DND-41 (cell line): ENCODE data around the gene MSL2.

Source experiments
- ATAC-seq: fragments of 200-7000 bp; cut with Tn5 transposase; 3 replicates; pipeline ENCODE4 v1.9.1; 2021; ENCODE audit warnings: low read depth; ENCODE audit not compliant: insufficient read depth
- DNase-seq: peaks from one replicate; pipeline ENCODE4 v3.0.0-alpha.2; 2020
- H2AFZ ChIP-seq: 2 replicates; pipeline ENCODE4 v1.6.0; 2012; ENCODE audit warnings: low read depth, low read length
- H3K27ac ChIP-seq: 2 replicates; pipeline ENCODE4 v1.5.1; 2012; ENCODE audit warnings: low read length, inconsistent platforms
- H3K27me3 ChIP-seq: fragments of 200-600 bp; sonication (generic); 2 replicates; pipeline ENCODE4 v1.6.0; 2012; ENCODE audit warnings: low read length, mild to moderate bottlenecking, inconsistent platforms; ENCODE audit not compliant: insufficient read depth, poor library complexity
- H3K36me3 ChIP-seq: 2 replicates; pipeline ENCODE4 v1.5.1; 2012; ENCODE audit warnings: low read length, inconsistent platforms; ENCODE audit not compliant: insufficient read depth
- H3K4me1 ChIP-seq: 2 replicates; pipeline ENCODE4 v1.5.1; 2012; ENCODE audit warnings: mild to moderate bottlenecking, low read length; ENCODE audit not compliant: insufficient read depth
- H3K4me2 ChIP-seq: 2 replicates; pipeline ENCODE4 v1.6.0; 2012; ENCODE audit warnings: mild to moderate bottlenecking, moderate library complexity, low read length, inconsistent platforms; ENCODE audit not compliant: insufficient read depth
- H3K4me3 ChIP-seq, 2 experiments: fragments of 200-600 bp in 1 of 2; shearing (Covaris generic) in 1 of 2; 2 replicates each; pipeline ENCODE4 v1.5.1; 2012 to 2016; ENCODE audit warnings: inconsistent platforms in 2 of 2, low read length in 2 of 2, mild to moderate bottlenecking in 2 of 2, low read depth in 1 of 2, moderate library complexity in 1 of 2
- H3K79me2 ChIP-seq: 2 replicates; pipeline ENCODE4 v1.6.0; 2012; ENCODE audit warnings: low read length, inconsistent platforms; ENCODE audit not compliant: insufficient read depth
- H3K9ac ChIP-seq: 2 replicates; pipeline ENCODE4 v1.6.0; 2012; ENCODE audit warnings: low read depth, mild to moderate bottlenecking, inconsistent platforms, low read length, moderate library complexity
- H3K9me3 ChIP-seq: 2 replicates; pipeline ENCODE4 v1.5.1; 2012; ENCODE audit warnings: low read length, moderate library complexity, mild to moderate bottlenecking, inconsistent platforms; ENCODE audit not compliant: insufficient read depth, severe bottlenecking
- H4K20me1 ChIP-seq: 2 replicates; pipeline ENCODE4 v1.6.0; 2012; ENCODE audit warnings: low read length; ENCODE audit not compliant: insufficient read depth
- EZH2 ChIP-seq: IDR thresholded peaks from 3 replicates; pipeline ENCODE4 v1.6.1; 2012; ENCODE audit warnings: borderline replicate concordance, low read depth, mild to moderate bottlenecking, moderate library complexity, low read length, inconsistent platforms; ENCODE audit not compliant: severe bottlenecking
- TF ChIP-seq, protein P1 (sequence below): IDR thresholded peaks from 2 replicates; pipeline ENCODE4 v1.5.1; 2012; ENCODE audit warnings: borderline replicate concordance, low read length, moderate library complexity, mild to moderate bottlenecking; ENCODE audit not compliant: poor library complexity, severe bottlenecking; ENCODE audit errors: extremely low read depth

Gene MSL2, protein sequence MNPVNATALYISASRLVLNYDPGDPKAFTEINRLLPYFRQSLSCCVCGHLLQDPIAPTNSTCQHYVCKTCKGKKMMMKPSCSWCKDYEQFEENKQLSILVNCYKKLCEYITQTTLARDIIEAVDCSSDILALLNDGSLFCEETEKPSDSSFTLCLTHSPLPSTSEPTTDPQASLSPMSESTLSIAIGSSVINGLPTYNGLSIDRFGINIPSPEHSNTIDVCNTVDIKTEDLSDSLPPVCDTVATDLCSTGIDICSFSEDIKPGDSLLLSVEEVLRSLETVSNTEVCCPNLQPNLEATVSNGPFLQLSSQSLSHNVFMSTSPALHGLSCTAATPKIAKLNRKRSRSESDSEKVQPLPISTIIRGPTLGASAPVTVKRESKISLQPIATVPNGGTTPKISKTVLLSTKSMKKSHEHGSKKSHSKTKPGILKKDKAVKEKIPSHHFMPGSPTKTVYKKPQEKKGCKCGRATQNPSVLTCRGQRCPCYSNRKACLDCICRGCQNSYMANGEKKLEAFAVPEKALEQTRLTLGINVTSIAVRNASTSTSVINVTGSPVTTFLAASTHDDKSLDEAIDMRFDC

DNA sequence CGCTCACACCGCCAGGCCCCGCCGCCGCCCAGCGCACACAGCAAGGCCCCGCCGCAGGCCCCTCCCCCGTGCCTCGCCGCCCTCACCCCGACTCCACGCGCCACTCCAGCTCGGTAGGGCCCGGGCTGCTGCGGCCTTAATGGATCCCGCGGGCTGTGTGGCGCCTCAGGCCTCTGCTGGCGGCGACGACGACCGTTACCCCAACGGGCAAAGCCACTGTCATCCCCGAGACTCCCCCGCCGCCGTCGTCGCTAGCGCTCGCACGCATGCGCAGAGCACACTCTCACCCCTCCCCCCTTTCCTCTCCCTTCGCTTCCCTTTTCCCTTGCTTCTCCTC lies at the start of gene MSL2:
Gene MSL2 (minus strand): TSS at position 272 of the 337 bp plus-strand sequence. CDS start 1,222 bp downstream, outside the sequence.
- TF ChIP-seq, protein P1, sequence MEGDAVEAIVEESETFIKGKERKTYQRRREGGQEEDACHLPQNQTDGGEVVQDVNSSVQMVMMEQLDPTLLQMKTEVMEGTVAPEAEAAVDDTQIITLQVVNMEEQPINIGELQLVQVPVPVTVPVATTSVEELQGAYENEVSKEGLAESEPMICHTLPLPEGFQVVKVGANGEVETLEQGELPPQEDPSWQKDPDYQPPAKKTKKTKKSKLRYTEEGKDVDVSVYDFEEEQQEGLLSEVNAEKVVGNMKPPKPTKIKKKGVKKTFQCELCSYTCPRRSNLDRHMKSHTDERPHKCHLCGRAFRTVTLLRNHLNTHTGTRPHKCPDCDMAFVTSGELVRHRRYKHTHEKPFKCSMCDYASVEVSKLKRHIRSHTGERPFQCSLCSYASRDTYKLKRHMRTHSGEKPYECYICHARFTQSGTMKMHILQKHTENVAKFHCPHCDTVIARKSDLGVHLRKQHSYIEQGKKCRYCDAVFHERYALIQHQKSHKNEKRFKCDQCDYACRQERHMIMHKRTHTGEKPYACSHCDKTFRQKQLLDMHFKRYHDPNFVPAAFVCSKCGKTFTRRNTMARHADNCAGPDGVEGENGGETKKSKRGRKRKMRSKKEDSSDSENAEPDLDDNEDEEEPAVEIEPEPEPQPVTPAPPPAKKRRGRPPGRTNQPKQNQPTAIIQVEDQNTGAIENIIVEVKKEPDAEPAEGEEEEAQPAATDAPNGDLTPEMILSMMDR: no peak
- TF ChIP-seq EZH2: no peak
- no peak for ATAC-seq

DNA sequence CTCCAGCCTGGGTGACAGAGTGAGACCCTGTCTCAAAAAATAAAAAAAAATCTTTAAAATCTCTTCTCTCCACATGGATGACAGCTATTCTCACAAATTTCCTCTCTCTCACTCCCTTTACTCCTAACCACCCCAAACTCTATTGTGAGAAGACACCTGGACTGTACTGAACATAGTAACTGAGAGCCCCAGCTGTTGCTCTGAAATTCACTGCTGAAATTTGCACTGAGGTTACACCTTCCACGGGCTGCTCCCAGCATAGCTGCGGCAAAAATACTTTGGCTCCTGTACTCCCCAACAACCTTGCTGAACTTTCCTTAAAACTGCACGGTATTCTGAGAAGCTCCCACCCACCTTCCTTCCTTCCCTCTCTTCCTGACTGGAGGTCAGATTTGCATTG lies 49.6 kb upstream of the MSL2 start:
- H3K79me2 ChIP-seq: peaks cover 8% of the 10 kb centered on the region
- no peak overlapping the region for H3K4me3 ChIP-seq
- no peak for TF ChIP-seq EZH2
- TF ChIP-seq, protein P1: no peak
- no peaks in the 10 kb centered on the region for H3K27me3 ChIP-seq
- no peaks in the 10 kb centered on the region for H3K36me3 ChIP-seq
- no peaks in the 10 kb centered on the region for H3K9me3 ChIP-seq
- peaks cover 8% of the 10 kb centered on the region for H3K4me1 ChIP-seq
- H4K20me1 ChIP-seq: no peaks in the 10 kb centered on the region
- no peak overlapping the region for H3K27ac ChIP-seq
- H3K4me2 ChIP-seq: no peak overlapping the region
- ATAC-seq: no peak
- H3K9ac ChIP-seq: no peak overlapping the region
- H2AFZ ChIP-seq: no peak overlapping the region
- DNase-seq: no peak

More for the DNA sequence above, at the start of gene MSL2:
- peak within 1 kb of the TSS; percentile 80 for H2AFZ ChIP-seq
- H3K9me3 ChIP-seq: peaks cover 4% of the 10 kb centered on the region
- H3K27ac ChIP-seq: peak within 1 kb of the TSS; percentile 99
- peaks cover 41% of the 10 kb centered on the region for H3K36me3 ChIP-seq
- peaks cover 68% of the 10 kb centered on the region for H3K79me2 ChIP-seq
- H4K20me1 ChIP-seq: peaks cover 42% of the 10 kb centered on the region
- peak within 1 kb of the TSS; percentile 75 to 78 for H3K4me3 ChIP-seq
- peak within 1 kb of the TSS; percentile 96 for H3K9ac ChIP-seq
- DNase-seq: no peak
- H3K4me2 ChIP-seq: peak within 1 kb of the TSS; percentile 82
- H3K4me1 ChIP-seq: peaks cover 51% of the 10 kb centered on the region
- no peaks in the 10 kb centered on the region for H3K27me3 ChIP-seq

DNA sequence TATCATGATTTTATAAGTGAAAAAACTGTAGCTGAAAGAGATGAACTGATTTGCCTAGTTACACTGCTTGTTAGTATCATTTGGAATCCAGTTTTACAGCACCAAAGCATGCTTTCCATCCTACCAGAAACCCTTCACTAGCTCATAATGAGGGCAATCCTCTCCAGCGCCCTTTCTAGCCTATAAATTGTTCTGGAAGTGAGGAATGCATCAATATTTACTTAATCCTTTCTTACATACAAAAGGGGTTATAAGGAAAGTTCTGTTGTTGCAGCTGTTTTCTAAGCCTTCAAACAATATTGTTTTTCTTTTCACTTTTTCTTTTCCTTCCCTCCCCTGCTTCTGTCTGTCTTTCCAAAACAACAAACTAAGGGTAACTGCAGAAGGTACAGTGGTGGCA lies 43.0 kb upstream of the MSL2 start:
- Histone ChIP-seq H2AFZ (no peak overlapping the region), H3K9me3 (no peaks in the 10 kb centered on the region), H3K27me3 (no peaks in the 10 kb centered on the region), H3K4me1 (no peaks in the 10 kb centered on the region), H3K4me2 (no peak overlapping the region), H4K20me1 (no peaks in the 10 kb centered on the region), H3K9ac (no peak overlapping the region), H3K79me2 (no peaks in the 10 kb centered on the region), H3K27ac (no peak overlapping the region), H3K36me3 (no peaks in the 10 kb centered on the region), H3K4me3 (no peak overlapping the region)
- DNase-seq (no peak), ATAC-seq (no peak)
- TF ChIP-seq EZH2: no peak
- TF ChIP-seq, protein P1: no peak
